HG03039 (cell line): Measurements from ENCODE around the gene NXF2.
"Not testable (repeated sequence)": the region's sequence is repeated elsewhere in the genome, so short reads cannot be mapped to it uniquely, and the experiment has no call there.

Source experiments
- ATAC-seq: cut with Tn5 transposase; IDR thresholded peaks from one replicate; pipeline ENCODE4 v1.9.1; 2021; ENCODE audit warnings: mild to moderate bottlenecking, moderate library complexity; ENCODE audit not compliant: unreplicated experiment

Gene NXF2

GRCh38 chrX:102246893-102247292 lies at the start of gene NXF2:
TSS of gene NXF2 (plus strand) at chrX:102247167. CDS start at chrX:102307079, 59,912 bp downstream.
- ATAC-seq: not testable (repeated sequence)

GRCh38 chrX:102207940-102208339 lies 39.0 kb upstream of the NXF2 start:
- not testable (repeated sequence) for ATAC-seq

GRCh38 chrX:102214986-102215385 lies 32.0 kb upstream of the NXF2 start, which contains the start of gene TCP11X1:
TSS of gene TCP11X1 (plus strand) at chrX:102215301.
- not testable (repeated sequence) for ATAC-seq

GRCh38 chrX:102216497-102216896 lies 30.5 kb upstream of the NXF2 start:
- ATAC-seq: not testable (repeated sequence)

GRCh38 chrX:102235678-102236077 lies 11.3 kb upstream of the NXF2 start:
- not testable (repeated sequence) for ATAC-seq

GRCh38 chrX:102240265-102240664 lies 6.7 kb upstream of the NXF2 start:
- ATAC-seq: not testable (repeated sequence)

GRCh38 chrX:102272231-102272630 lies 25.3 kb downstream of the NXF2 start:
- not testable (repeated sequence) for ATAC-seq

GRCh38 chrX:102338162-102338561 lies 91.2 kb downstream of the NXF2 start:
- ATAC-seq: no peak

GRCh38 chrX:102339312-102340298 lies 92.6 kb downstream of the NXF2 start:
- no peak for ATAC-seq

- no peak for ATAC-seq
Measured at GRCh38 chrX:102341867-102342266, 94.9 kb downstream of the NXF2 start.

GRCh38 chrX:102345916-102346315 lies 98.9 kb downstream of the NXF2 start:
- no peak for ATAC-seq
